ENCODE measurements around the gene TTC23.

TTC23 gene

DNA sequence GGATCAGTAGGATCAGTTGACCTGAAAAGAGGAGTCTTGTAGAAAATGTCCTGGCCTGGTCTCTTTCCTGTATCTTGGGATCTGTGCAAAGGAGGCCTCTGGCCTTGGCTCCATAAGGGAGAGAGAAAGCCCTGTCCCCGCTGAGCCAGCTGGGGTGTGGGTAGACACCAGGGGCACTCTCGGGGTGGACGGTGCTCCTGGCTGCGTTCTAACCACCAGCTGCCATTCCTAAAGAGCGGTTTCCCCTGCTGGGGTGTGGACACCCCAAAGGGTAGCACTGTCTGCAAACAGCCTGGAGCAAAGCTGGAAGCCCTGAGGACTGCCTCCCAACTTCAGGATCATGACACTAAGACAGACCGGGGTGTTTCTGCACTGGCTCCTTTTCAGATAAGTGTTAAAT, 121.0 kb downstream of the TTC23 start:
- H3K4me3 ChIP-seq (replicated peaks; ENCODE audit: low read depth, low read length) = no peak overlapping the region
- no peak for DNase-seq (ENCODE audit: low read depth)
- TF ChIP-seq, protein P1, sequence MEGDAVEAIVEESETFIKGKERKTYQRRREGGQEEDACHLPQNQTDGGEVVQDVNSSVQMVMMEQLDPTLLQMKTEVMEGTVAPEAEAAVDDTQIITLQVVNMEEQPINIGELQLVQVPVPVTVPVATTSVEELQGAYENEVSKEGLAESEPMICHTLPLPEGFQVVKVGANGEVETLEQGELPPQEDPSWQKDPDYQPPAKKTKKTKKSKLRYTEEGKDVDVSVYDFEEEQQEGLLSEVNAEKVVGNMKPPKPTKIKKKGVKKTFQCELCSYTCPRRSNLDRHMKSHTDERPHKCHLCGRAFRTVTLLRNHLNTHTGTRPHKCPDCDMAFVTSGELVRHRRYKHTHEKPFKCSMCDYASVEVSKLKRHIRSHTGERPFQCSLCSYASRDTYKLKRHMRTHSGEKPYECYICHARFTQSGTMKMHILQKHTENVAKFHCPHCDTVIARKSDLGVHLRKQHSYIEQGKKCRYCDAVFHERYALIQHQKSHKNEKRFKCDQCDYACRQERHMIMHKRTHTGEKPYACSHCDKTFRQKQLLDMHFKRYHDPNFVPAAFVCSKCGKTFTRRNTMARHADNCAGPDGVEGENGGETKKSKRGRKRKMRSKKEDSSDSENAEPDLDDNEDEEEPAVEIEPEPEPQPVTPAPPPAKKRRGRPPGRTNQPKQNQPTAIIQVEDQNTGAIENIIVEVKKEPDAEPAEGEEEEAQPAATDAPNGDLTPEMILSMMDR (IDR thresholded peaks at IDR 0.05; ENCODE audit: low read length, missing control alignments) = no peak

DNA sequence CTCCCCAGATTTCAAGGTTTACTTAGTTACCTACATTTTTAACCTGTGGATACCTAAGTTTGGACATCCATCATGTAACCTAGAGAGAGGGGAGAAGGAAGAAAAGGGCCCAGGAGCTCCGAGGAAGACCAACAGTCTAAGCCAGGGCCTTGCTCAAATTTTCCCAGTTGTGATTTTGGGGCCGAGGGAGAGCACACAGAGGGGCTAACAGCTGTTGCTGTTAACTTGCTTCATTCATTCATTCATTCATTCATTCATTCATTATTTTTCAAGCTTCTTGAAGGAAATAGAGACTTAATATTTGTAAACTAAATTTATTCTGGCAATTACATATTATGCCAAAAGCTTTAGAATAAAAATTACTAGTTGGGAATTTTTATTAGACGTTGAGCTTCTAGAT, 121.6 kb downstream of the TTC23 start:
- no peak overlapping the region for H3K4me3 ChIP-seq (replicated peaks; ENCODE audit: low read depth, low read length)
- DNase-seq (ENCODE audit: low read depth) = no peak
- TF ChIP-seq, protein P1 (IDR thresholded peaks at IDR 0.05; ENCODE audit: low read length, missing control alignments) = no peak

DNA sequence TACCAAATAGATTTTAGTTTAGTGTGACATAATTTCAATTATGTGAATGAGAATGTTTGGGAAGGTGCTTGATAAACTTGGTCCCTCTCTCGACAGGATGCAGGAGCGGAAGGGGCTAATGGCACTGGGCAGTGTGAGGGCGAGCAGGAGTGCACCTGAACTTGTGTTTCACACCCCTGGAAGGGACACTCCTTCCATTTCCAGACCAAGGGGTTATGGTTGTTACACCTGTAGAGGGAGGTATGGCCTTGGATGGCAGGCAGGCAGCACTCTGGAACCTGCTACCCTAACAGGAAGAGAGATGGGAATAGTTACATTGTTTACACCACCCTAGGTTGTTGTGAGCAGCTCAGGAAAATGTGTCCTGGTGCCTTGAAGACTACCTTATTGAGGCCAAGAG, 122.5 kb downstream of the TTC23 start:
- no peak overlapping the region for H3K4me3 ChIP-seq (replicated peaks; ENCODE audit: low read depth, low read length)
- TF ChIP-seq, protein P1 (IDR thresholded peaks at IDR 0.05; ENCODE audit: low read length, missing control alignments) = no peak

DNA sequence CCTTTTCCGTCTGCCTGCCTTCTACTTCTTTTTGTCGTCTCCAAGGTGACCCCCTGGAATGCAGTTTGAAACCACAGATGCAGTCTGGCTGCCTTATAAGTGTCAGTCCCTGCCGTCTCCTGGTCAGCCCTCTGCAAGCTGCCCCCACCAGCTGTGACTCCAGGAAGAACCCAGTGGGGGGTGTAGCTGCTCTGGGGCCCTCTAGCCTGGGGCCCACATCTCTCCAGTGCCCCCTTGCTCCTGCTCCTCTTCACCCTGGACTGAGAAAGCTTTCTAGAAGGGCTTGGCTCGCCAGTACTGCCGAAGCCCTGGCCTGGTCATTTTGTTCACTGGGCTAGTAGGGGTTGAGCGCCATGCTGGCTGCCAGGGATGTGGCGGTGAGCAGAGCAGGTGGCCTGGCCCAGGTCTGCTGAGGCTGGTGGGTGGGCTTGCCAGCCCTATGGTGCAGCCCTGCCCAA, 123.2 kb downstream of the TTC23 start:
- TF ChIP-seq, protein P1 (IDR thresholded peaks at IDR 0.05; ENCODE audit: low read length, missing control alignments) = no peak
- DNase-seq (ENCODE audit: low read depth) = no peak
- no peak overlapping the region for H3K4me3 ChIP-seq (replicated peaks; ENCODE audit: low read depth, low read length)

More for the DNA sequence above, 122.5 kb downstream of the TTC23 start:
- DNase-seq (ENCODE audit: low read depth) = no peak

DNA sequence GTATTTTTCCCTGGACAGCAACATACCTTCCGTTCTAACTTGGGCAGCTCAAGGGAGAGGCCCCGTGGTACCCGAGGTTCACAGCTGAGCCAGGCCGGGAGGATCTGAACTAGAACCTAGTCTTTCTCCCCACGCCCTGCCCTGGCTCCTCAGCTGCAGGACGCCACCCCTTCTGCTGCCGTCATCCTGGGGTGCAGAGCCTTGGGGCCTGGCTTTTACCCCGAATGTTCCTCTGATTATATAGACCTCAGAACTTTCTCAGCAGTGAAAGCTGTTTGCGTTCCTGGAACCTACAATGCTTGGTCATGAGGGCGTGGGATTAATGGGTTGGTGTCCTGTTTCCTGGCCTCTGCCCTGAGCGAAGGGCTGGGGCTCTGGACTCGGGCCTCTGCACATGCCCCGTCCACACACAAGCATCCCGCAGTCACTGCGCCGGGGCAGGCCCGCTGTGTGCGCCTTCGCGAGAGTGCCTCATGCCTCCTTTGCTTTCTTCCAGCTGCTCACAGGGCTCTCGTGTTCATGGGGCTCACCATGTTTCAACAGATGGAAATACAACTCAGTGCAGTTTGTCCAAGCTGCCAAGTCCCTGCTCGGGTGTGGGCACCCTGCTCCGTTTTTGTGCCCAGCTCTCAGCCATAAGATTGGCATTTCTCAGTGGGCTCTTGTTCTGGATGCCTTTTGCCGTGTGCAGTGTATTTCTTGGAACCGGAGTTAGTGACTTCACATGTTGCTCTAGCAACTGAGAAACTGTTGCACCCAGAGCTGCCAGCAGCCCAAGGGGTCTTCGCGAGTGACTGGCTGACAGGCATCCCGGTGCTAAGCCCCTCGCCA, 124.1 kb downstream of the TTC23 start:
- no peak for DNase-seq (ENCODE audit: low read depth)
- TF ChIP-seq, protein P1 (IDR thresholded peaks at IDR 0.05; ENCODE audit: low read length, missing control alignments) = no peak
- no peak overlapping the region for H3K4me3 ChIP-seq (replicated peaks; ENCODE audit: low read depth, low read length)

DNA sequence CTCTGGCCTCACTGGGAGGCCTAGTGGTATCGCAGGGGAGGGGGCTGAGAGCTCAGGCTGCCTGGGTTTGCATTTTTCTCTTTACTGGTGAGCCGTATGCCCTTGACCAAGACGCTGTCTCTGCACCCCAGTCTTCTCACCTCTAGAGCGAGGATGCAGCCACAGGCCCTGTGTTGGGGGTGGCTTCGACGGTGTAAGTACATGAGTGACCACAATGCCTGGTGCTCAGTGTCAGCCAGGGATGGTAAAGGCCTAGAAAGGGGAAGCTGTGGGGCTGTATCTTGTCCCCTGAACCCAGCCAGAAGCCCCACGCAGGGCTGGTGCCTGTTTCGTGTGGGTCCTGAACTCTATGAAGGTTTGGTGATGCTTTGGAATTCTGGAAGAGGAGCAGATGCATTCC, 124.7 kb downstream of the TTC23 start:
- no peak for DNase-seq (ENCODE audit: low read depth)
- TF ChIP-seq, protein P1 (IDR thresholded peaks at IDR 0.05; ENCODE audit: low read length, missing control alignments) = no peak
- no peak overlapping the region for H3K4me3 ChIP-seq (replicated peaks; ENCODE audit: low read depth, low read length)

Data from fibroblast of pulmonary artery (primary cell).